Activated effector memory CD4-positive, alpha-beta T cell treated with Interleukin-2 at 50 U/mL for 16 hours (primary cell): Measurements from ENCODE around the gene NDUFA13.

Experiments used
- DNase-seq: peaks from one replicate; pipeline ENCODE4 v3.0.0-alpha.2; 2020

The NDUFA13 gene

GRCh38 chr19:19549804-19550464, 33.9 kb downstream of the NDUFA13 start:
- no peak for DNase-seq

- no peak for DNase-seq
These were observed 34.5 kb downstream of the NDUFA13 start for GRCh38 chr19:19550485-19550929.

- DNase-seq = no peak
These were observed 35.2 kb downstream of the NDUFA13 start for GRCh38 chr19:19550972-19551852.

GRCh38 chr19:19551853-19552192, 35.8 kb downstream of the NDUFA13 start:
- DNase-seq = no peak

DNA sequence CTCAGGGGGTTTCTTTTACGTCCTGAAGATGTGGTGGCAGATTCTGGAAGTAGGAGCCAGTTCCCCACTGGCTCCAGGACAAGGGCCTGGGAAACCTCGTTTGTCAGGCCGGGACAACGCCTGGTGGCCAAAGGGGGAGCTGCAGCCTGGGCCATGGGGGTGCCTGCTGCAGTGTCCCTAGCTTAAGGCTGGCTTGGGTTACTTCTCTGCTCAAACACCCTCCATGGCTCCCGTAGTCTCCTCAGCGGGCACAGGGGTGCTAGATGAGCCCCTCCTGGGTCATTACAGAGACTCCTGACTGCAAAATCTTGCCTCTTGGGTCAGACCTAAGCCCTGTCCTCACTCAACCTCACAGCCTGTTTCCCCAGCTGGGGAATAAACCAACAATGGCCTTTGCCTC, 36.8 kb downstream of the NDUFA13 start:
- no peak for DNase-seq

DNA sequence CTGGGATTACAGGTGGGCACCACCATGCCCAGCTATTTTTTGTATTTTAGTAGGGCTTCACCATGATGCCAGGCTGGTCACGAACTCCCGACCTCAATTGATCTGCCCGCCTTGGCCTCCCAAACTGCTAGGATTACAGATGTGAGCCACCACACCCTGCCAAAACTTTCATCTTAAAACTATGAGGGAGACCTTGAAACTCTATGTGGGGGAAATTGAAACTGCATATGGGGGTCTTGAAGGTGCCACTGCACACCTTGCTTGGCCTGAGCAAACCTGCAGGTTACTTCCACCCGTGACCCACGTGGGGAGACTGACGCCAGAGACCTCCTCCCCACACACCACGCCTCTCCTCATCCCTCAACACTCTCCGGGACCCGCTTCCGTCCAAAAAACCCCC, 37.6 kb downstream of the NDUFA13 start:
- DNase-seq = no peak

GRCh38 chr19:19554074-19555023, 38.3 kb downstream of the NDUFA13 start:
- DNase-seq = peak; percentile 36

DNA sequence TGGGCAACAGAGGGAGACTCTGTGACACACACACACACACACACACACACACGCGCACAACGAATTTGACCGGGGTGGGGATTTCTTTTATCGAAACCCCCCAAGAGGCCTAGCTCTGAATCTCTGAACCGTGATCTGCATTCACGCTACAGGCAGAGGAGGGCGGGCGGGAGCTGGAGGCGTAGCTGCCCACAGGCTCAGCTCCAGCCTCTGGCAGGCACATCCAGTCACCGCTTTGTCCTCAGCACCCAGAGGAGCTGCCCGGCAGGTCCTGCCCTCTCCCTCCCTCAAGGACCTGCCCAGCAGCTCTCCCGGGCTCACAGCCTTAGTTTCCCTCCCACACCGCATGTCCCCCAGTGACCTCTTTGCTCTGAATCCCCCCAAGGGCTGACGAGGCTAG, 42.0 kb downstream of the NDUFA13 start:
- no peak for DNase-seq

DNA sequence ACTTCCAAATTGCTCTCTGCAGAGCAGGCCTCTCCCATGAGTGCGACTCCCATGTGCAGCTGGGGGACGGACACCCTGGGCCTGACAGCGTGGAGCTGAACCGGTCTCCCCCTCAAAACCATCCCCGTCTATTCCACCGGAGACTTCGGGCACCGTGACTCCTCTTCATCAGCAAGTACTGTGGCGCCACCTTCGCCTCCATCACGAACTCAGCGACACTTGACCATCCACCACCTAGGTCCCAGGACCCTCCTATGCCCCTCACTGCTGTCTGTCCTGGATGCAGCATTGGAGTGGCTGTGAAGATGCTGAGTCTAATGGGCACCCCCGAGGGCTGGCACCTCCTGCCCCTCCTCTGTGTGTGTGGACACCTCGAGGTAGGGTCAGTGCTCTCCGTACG, 42.6 kb downstream of the NDUFA13 start:
- DNase-seq = no peak

DNA sequence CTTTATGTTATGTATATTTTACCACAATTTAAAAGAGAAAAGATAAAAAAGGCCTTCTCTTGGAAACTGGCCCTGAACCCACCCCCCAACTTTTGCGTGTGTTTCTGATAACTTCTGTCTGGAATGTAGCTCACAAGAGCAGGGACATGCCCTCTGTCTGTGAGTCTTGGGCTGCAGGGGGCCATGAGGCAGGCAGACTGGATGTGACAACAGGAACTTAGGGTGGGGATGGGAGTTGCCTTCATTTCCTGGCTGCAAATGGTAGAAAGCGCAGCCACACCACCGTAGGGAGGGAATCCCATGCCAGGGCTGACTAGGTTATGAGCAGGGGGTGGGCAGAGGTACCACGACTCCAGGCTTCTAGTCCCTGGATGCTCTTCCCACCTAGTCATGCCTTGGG, 43.9 kb downstream of the NDUFA13 start:
- no peak for DNase-seq

DNA sequence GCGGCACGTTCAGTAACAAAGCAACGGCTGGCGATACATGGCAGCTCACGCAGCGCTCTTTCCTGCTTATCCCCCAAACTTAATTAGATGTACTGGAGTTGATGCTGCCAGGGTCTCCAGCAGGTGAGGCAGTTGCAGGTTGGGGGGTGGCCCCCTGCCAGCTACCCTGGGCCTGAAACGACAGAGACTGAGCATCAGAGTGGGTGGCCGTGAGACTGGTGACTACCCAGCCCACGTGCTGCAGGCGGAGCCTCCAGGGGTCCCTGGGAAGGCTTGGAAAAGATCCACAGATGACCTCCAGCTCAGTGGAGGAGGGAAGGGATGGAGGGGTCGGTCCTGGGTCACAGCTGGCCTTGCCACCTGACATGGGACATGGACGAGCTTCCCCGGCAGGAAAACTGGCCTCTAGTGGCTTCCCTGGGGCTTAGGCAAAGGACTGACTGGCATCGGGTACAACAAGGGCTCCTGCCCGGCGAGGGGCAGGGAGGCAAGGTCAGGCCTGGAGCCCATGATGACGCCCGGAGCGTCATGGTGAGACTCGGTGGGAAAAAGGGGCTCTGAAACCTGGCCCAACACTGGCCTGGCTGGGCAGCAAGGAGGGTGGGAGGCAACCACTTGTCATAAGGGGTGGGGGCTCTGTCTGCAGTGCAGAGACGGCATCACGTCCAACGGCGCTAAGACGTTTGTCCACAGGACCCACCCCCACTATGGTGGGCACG, 46.1 kb downstream of the NDUFA13 start:
- DNase-seq = no peak

DNA sequence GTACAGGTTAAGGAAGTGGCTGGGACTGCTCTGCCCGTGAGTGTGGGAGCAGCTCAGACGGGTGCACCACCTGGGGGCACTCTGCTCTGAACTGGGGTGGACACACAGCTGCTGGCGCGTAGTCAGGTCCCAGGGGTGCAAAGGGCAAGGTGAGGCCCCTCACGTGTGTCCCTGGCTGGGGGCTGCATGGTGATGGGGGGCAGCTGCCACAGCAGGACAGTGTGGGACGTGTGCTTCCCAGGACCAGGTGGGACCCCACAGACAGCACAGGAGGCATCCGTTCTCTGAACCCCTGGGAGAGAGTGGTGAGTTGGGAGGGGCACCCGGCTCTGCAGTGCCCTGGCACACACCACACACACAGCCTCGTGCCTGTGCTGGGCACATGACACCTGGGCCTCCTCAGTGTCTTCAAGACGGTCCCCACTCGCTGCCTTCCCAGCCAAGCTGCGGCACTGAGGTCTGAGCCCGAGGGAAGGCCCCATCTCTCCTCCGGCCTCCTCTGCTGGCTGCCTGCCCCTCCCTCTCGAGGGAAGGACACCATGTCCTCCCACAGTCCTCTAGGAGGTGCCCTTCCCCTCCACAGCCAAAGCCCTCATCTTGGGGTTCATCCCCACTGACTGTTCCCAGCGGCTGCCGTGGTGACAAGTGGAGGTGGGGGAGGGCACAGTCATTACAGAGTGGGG, 46.8 kb downstream of the NDUFA13 start:
- peak; percentile 25 for DNase-seq

- no peak for DNase-seq
These were observed 47.4 kb downstream of the NDUFA13 start for GRCh38 chr19:19563348-19563848.

DNA sequence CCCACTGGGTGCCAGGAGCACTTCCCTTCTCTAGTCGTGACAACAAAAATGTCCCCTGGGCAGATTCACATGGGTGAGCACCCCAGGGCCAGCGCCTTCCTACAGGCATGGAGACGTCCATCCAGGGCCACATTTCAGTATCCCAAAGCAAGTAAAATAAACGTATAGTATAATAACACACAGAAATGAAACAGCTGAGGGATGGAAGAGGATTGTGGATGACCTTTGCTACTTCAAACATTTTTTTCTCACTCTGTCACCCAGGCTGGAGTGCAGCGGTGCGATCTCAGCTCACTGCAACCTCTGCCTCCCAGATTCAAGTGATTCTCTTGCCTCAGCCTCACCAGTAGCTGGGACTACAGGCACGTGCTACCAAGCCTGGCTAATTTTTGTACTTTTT, 50.3 kb downstream of the NDUFA13 start:
- DNase-seq = no peak

- DNase-seq = no peak
These were observed 51.4 kb downstream of the NDUFA13 start for GRCh38 chr19:19567391-19567790.

DNA sequence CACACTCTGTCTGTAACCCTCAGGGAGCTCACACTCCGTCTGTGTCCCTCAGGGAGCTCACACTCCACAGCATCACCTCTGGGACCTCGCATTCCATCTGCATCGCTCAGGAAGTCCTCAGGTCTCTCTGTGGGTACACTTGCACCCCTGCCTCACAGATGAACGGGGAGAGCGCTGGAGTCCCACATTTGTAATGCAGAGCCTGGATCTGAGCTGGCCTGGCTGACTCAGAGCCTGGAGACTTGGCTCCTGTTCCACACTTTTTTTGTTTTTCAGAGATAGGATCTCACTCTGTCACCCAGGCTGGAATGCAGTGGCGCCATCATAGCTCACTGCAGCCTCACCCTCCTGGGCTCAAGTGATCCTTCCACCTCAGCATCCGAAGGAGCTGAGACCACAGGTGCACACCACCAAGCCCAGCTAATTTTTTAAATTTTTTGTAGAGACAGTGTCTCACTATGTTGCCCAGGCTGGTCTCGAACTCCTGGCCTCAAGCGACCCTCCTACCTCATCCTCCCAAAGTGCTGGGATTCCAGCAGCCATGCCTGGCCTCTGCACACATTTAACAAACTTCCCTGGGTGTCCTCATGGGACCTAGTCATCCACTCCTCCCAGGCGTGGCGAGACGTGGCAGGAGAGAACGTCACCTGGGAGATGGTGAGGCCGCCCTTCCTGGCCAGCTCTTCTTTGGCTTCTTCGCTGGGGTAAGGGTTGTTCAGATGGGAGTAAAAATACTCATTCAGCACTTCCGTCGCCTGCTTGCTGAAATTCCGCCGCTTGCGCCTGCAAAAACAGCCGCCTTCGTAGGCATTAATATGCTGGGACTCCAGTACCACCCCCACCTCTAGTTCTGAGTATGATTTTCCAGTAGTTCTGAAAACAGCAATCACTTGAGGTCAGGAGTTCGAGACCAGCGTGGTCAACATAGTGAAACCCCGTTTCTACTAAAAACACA, 53.1 kb downstream of the NDUFA13 start:
- DNase-seq = no peak

- DNase-seq = no peak
These were observed 54.5 kb downstream of the NDUFA13 start for GRCh38 chr19:19570571-19570970.

- no peak for DNase-seq
These were observed 55.2 kb downstream of the NDUFA13 start for GRCh38 chr19:19571071-19571786.

- no peak for DNase-seq
These were observed 59.4 kb downstream of the NDUFA13 start for GRCh38 chr19:19575411-19575810.
